DMS 273 treated with DMSO at 0.1 percent for 48 hours (cell line): ENCODE data around the gene ABHD16B.
A peak's percentile ranks its signal among the peaks of the same experiment; 100 is the strongest.
"Not testable (repeated sequence)": the region's sequence is repeated elsewhere in the genome, so short reads cannot be mapped to it uniquely, and the experiment has no call there.

Source experiments
- DNase-seq: peaks from one replicate; lab custom pipeline; 2025; lab: John Stamatoyannopoulos, UW

ABHD16B gene

DNA sequence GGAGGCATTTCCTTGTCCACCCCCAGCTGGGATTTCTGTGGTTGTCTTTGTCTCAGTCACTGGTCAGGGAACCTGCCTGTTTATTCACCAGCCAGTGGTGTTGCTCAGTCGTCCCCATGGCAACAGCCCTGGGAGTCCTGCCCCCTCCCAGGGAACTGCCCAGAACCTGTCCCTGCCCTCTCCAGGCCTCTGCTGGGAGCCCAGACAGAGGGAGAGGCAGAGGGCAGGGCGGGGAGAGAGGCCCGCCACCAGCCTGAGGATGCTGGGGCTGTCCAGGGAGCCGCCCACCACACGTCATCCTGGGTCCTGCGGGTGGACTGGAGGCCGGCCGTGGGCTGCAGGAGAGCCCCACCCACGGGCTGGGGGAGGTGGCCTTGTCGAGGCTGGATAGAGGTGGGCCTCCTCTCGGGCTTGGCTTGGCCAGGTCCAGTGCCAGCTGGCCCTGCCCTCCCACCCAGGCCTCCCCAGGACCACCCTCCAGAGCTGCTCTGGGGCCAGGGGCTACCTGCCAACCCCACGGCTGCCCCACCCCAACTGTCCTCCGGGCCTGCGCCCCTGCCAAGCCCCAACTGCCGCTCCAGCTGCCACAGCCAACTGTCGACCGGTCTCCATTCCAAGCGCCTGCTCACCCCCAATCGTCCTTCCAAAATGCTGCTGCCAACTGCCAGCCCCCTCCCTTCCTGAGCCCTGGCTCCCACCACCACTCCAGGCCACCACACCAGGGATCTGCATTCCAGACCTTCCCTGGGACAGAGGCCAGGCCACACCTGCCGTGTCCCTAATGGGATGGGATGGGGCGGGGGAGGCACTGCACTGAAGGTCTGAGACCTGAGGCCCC is 26.1 kb upstream of the ABHD16B start:
- DNase-seq = peak; percentile 98

DNA sequence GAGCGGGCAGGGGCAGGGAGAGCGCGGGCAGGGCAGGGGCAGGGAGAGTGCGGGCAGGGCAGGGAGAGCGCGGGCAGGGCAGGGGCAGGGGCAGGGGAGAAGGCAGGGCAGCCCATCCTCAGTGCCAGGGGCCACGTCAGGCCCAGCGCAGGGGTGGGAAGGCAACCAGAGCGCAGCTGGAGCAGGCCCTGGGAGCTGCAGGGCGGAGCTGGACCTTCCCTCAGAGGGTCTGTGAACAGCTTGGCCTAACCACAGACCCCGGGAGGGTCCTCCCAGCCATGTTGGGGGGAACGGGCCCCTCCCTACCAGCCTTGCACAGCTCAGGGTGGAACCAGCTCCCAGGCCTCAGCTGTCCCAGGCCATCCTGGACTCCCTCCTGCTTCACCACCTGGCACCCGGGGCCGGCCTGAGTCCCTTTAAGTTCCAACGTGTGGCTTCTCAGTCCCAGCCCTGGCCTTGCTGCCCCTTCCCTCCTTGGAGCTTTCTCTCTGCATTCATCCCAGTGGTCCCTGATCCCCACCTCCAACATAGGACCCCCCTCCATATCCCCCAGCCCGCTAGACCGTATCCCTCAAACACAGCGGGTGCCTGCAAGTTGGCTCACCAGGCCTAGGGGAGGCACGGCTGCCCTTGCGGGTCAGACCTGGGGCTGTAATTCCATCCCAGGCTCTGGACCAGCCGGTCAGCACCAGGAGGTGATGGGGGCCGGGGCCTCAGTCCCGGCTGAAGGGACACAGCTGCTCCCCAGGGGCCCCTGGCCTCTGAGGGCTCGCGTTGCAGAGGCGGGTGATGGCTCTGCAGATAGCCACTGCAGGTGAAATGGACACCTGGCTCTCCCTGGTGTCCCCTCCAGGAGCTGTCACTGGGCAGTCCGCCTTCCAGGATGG is 24.6 kb upstream of the ABHD16B start:
- DNase-seq = peak; percentile 73

DNA sequence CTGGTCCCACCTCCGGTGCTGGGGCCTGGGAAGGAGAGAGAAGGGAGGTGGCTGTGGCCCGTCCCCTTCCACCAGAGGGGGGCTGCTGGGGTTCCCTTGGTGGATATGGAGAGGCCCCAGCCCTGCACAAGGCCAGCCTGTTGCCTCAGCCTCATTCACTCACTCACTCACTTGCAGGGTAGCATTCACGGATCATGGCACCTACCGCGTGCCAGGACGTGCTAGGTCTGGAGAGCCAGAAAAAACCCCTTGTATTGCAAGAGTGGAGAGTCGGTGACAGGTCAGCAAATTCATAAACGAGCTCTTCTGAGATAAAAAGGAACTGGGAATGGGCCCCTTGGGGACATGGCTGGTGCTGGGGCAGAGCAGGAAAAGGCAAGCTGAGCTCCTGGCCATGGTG is 23.8 kb upstream of the ABHD16B start:
- no peak for DNase-seq

DNA sequence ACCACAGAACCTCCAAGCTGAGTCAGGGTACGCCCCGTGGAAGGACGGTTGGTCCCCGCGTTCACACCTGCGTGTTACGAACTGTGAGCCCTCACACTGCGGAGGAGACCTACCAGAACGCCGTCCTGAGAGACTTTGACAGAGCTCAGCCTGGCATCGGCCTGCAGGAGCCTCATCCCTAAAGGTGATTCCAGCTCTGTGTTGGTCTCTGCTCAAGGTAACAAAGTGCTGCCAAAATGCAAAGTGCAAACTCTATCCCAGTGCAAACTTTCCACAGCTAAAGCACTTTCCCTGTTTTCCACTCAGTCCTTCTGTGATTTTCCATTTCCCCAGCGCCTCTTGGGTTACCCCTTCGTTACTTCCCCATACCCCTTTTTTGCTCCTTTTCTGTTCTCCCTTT is 21.7 kb upstream of the ABHD16B start:
- no peak for DNase-seq

DNA sequence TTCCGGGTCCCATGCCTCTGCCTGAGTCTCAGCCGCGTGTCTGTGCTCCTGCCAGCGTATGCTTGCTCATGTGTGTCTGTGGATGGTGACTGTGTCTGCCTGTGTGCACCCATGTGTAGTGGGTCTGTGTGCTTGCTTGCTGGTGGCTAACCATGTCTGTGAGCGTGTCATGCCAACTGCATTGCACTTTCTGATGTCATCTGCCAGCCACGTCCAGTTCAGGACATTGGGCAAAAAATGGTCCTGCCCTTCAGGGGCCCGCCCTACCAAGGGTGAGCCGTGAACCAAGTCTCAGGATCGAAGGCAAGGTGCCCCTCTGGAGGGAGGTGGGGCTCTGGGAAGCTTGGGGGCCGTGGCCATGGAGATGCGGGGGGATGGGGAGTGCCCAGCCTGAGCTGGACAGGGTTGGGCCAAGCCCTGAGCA is 20.9 kb upstream of the ABHD16B start:
- DNase-seq = no peak

DNA sequence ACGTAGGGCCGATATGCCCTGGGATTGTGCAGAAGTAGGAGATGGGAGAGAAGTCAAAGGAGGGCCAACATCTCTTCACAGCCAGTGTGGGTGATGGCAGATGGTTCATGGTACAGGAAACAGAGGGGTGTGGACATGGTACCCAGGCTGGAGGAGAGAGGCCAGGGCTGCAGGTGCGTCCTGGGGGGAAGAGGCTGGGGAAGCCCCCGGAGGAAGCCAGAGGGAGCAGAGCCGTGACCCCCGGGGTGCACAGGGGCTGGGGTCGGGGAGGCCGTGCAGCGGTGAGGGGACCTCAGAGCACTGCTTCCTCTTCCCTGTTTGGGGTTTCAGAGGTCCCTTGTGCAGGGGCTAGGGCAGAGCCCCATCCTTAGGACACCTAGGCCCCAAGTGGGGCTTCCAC is 19.0 kb upstream of the ABHD16B start:
- no peak for DNase-seq

DNA sequence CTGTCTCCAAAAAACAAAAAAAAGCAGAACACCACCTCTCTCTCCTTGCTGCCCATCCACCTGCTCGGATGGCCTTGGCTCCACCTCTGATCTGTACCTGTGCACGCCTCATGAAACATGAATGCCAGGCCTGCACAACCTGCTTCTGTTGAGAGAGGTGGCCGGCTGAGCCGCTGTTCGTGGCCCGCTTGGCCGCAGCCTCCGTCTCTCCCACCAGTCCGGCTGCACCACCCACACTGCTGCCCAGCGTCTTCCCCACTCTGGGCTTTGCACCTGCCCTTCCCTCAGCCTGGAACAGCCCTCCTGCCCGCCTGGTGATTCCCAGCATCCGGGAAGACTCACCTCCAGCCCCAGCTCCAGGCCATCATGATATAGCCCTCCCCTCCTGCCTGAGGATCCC is 18.1 kb upstream of the ABHD16B start:
- no peak for DNase-seq

DNA sequence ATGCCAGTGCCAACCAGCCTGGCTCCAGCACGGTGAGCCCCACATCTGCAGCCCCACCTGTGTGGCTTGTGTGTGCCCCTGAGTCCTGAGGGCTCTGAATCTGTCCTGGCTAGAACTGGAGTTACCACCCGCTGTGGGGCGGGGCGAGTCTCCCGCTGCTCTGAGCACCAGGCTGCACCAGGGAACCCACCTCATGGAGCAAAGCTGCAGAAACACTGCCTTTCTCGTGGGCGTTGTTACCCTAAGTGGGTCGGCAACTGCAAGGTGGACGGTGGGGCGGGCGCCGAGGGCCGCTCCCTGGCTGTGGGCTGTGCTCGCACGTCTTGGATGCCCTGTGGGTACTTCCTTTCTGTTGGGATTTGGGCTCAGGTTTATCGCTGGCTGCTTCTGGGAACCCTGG is 17.5 kb upstream of the ABHD16B start:
- no peak for DNase-seq

DNA sequence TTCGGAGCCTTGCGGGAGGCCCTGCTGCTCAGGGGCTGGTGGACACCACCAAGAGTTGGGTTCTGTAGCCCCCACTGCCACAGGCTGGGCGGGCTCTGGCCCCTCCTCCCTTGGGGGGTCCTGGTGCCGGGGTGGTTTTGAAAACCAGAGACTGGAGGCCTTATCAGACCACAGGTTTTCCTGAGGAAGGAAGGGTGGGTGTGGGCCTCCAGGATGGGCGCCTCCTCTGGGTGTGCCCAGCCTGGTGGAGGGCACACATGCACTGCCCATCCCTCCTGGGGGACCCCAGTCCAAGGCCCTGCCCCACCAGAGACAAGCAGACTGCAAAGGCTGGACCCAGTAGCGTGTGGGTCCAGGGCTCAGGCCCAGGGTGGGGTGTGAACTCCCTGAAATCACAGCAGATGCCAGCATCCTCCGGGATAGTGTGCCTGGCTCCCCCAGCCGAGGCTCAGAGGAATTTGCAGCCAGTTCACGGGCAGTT is 16.7 kb upstream of the ABHD16B start:
- no peak for DNase-seq

DNA sequence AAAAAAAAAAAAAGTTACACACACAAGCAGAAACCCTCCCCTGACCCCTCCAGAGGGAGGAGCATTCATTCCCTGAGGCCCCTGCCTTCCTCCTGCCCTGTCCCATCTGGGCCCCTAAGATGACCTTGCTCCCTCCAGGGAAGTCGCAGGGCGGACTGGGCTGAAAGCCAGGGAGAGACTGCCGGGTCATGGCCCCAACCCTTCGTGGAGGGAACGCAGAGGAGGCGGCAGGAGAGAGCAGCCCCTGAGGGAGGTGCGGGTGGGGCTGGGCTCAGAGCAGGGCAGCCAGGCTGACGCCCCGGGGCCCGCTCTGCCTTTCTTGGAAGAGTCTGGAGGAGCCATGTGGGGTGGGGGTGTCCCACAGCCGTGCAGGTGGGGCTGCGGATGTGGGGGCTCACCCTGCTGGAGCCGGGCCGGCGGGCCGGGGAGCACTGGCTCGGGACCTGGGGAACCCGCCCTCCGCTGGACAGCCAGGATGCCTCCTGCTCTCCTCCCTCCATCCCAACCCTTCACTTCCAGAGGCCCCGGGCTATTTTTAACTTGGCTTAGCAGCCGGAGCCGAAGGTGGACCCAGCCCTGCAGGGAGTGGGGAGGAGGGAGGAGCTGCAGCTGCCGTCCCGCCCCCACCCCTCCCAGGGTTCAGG is 15.0 kb upstream of the ABHD16B start:
- DNase-seq = peak; percentile 58

DNA sequence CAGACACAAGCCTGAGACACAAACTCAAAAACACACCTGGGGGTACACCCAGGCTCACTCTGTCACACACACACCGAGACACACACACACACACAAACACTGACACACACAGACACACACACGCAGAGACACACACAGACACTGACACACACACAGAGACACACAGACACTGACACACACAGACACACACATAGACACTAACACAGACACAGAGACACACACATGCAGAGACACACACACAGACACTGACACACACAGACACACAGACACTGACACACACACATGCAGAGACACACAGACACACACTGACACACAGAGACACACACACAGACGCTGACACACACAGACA is 14.4 kb upstream of the ABHD16B start:
- DNase-seq = no peak

DNA sequence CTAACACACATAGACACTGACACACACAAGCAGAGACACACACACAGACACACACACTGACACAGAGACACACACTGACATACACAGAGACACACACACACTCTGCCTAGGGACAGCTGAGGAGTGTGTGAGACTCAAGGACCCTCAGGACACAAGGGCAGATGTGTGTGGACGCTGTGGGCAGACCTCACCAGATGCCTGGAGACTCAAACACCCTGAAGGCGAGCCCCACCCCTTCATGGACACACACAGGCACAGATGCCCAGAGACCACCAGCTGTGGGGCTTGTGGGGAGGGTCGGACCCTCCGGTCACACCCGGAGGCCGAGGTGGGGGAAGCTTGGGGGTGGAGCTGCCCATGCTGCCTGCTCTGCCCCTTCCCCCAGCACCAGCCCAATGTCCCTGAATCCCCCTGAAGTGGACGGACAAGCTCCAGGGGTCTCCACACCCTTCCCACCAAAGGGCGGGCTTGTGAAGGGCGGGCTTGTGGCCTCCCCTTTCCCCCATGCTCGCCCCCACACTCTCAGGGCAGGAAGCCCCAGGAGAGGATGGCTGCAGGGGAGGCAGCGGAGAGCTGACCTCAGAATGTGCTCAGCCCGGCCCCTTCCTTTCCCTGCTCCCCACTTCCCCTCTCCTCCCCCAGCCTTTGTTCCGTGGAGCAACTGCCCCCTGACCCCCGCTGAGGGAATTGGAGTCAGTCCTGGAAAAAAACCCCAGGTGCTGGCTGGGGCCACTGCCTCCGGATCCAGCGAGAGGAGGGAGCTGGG is 13.9 kb upstream of the ABHD16B start:
- DNase-seq = no peak

DNA sequence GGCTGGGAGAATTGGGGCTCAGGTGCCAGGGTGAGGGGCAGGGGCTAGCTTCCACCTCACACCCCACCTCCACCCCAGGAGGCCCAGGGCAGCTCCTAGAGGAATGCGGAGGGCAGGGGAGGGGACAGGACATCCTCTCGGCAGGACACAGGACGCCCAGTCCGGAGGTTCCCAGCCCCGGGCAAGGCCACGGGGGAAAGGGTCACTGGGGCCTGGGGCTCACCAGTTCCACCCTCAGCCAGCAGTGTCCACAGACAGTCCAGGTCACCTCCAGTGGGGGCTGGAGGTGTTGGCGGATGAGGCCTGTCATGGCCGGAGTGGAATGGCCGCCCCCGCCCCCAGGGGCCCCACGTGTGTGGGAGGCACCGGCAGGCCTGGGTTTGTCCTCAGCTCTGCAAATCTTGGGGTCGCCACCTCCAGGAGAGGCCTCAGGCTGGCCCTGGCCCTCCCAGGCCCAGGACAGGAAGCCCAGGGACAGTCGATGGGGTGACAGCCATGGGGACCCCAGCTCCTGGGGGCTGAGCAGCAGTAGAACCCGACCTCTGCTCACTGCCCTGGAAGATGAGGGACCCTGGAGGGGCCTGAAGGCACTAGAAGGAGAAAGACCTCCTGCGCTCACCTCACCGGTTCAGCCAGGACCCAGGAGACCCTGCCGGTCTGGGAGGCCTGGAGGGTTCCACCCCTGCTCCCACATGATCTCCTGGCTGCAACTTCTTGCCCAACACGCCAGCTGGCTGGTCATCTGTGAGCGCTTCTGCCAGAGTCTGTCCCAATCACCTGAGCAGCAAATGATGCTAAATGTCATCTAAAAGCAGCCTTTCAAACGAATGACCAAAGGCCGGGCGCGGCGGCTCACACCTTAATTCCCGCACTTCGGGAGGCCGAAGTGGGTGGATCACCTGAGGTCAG is 13.0 kb upstream of the ABHD16B start:
- no peak for DNase-seq

DNA sequence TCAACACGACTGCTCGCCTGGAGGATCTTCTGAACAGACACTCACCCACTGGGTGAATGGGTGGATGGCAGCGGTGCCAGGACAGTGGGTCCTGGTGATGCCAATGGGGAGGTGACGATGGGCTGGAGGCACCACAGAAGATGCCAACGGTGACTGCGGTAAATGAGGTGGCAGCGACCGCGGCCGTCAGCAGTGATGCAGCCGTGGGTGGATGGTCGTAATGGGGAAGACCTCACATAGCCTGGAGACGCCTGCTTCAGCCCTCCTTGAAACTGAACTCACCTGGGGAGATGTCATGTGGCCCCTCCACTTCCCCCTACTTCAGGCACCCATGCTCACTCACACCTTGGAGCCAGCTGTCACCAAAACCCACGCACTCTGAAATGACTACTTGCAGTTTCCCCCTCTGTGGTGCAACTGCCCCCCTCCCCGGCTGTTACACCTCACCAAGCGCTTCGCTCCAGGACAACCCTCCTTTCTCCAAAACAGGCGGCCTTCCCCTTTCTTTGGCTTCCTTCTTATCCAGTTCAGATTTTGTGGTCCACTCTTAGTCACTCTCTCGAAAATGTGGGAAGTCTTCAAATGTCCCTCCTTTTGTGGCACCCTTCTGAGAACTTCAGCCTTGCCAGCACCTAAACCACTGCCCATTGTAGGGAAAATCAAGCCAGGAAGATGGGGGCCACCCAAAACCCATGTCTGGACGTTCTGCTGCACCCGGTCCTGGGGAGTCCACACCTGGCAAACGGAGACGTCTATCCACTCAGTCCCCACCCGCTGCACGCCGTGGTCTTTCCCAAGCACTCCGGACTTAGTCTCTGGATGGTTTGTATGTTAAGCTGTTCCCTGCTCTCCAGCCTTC is 10.4 kb upstream of the ABHD16B start:
- DNase-seq = no peak

DNA sequence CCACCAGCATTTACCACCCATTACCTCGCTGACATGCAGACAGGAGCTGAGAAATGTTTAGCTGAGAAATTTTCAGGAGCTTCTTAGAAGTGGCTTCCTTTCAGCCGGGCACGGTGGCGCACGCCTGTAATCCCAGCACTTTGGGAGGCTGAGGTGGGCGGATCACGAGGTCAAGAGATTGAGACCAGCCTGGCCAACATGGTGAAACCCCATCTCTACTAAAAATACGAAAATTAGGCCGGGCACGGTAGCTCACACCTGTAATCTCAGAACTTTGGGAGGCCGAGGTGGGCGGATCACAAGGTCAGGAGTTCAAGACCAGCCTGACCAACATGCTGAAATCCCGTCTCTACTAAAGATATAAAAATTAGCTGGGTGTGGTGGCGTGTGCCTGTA is 9.8 kb upstream of the ABHD16B start:
- not testable (repeated sequence) for DNase-seq

DNA sequence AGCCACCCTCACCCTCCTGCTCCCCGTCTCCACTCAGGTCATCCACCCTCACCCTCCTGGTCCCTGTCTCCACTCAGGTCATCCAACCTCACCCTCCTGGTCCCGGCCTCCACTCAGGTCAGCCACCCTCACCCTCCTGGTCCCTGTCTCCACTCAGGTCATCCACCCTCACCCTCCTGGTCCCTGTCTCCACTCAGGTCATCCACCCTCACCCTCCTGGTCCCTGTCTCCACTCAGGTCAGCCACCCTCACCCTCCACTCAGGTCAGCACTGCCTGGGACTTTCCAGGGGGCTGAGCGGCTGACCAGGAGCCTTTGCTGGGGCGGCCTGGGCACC is 7.6 kb upstream of the ABHD16B start:
- not testable (repeated sequence) for DNase-seq

DNA sequence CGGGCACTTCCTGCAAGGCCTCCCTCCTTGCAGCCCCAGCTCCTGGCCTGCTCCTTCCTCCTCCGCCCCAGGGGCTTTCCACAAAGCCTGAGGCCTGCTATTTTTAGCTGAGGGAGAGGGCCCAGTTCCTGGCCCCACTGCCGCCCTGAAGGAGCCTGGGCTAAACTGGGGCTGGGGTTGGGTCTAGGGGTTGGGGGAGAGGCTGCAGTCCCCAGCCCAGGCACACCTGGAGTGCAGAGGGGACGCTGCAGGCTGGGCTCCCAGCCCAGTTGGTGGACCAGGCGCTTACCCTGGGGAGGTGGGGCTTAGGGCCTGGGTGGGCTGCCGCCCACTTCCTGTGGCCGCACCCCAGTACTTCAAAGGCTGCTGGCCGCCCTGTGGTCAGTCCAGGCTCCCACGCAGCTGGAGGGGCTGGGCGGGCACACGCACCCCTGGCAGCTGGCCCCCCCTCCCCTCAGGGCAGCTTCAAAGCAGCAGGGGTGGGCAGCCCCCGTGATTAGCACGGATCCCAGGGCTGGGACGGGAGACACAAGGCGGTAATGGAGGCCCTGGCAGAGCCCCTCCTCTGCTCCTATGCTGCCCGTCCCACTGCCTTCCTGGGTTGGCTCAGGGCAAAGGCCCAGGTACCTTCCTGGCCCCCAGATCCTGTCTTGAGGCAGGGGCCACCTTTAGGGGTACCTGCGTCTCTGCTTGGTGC is 7.1 kb upstream of the ABHD16B start:
- no peak for DNase-seq

DNA sequence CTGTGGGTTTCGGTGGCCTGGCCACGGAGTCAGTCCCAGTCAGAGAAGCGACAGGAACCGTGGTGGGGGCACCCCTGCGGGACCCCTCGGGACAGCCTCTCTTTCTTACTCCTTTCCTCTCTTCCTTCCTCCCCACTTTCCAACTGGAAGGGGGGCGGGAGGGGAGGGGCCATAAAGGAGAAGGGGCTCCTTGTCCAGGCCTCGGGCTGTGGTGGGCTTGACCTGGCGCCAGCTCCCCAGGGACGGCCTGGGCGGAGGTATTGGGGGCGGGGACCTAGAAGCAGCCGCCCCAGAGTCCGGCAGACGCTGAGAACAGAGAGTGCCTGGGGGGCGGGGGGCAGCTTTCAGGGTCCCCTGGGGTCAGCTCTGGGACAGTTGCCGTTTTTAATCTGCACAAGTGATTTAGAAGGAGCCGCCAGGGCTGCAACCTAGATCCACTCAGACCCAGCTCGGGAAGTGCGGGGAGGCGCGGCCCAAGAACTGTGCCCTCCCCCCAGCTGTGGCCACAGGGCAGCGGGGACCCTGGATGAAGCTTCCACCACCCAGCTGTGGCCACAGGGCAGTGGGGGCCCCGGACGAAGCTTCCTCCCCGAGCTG is 6.4 kb upstream of the ABHD16B start:
- DNase-seq = no peak
